Activated CD8-positive, alpha-beta T cell treated with anti-CD3 and anti-CD28 coated beads, Interleukin-2, amount 10 ng/mL, durations not matched to agents 7 days and 5 days (primary cell): ENCODE results near the gene PDE11A. TPM values are rescaled to one million over a fixed set of nuclear protein-coding genes. Genes with fewer than 3 reads are reported as not detected.
"Not testable (repeated sequence)": the region's sequence is repeated elsewhere in the genome, so short reads cannot be mapped to it uniquely, and the experiment has no call there.

Experiments used
- ATAC-seq: fragments of 150-1000 bp; cut with Tn5 transposase; one replicate; pipeline ENCODE4 v1.10.0; 2021; ENCODE audit warnings: moderate library complexity
- CTCF ChIA-PET: fragments of 350-600 bp; sonication (Branson Sonifier 250); formaldehyde crosslinking; loops from one replicate; lab custom pipeline; 2021; ENCODE audit warnings: antibody characterized with exemption; lab: Charles Lee
- POLR2A ChIA-PET: fragments of 350-600 bp; sonication (Branson Sonifier 250); formaldehyde crosslinking; loops from one replicate; lab custom pipeline; 2021; ENCODE audit warnings: antibody characterized with exemption; lab: Charles Lee
- DNase-seq: peaks from one replicate; pipeline ENCODE4 v3.0.0-alpha.2; 2020
- H3K27ac Mint-ChIP-seq: one replicate; pipeline ENCODE4 v1.8.0; 2021; ENCODE audit warnings: mild to moderate bottlenecking, mixed read lengths
- H3K27me3 Mint-ChIP-seq: one replicate; pipeline ENCODE4 v1.8.0; 2021; ENCODE audit warnings: low read depth, mixed read lengths
- H3K36me3 Mint-ChIP-seq: one replicate; pipeline ENCODE4 v1.8.0; 2021; ENCODE audit warnings: low read depth, mixed read lengths
- H3K4me1 Mint-ChIP-seq: one replicate; pipeline ENCODE4 v1.8.0; 2021; ENCODE audit warnings: low read depth, mixed read lengths
- H3K4me3 Mint-ChIP-seq: one replicate; pipeline ENCODE4 v1.8.0; 2021; ENCODE audit warnings: mild to moderate bottlenecking, mixed read lengths
- H3K9me3 Mint-ChIP-seq: one replicate; pipeline ENCODE4 v1.8.0; 2022; ENCODE audit warnings: mixed read lengths; ENCODE audit not compliant: insufficient read depth
- total RNA-seq, 2 experiments: library from RNA; stranded (reverse); gene quantifications; one replicate each; pipeline ENCODE4 v1.2.3, GENCODE V29; 2021

PDE11A gene
- total RNA-seq, 2 experiments from 2014 or later = not detected

GRCh38 chr2:177872286-177872685, 200.3 kb downstream of the PDE11A start:
- POLR2A ChIA-PET = no interaction called here
- CTCF ChIA-PET = no interaction called here
- Mint-ChIP-seq H3K4me1 (no peaks in the 10 kb centered on the region), H3K4me3 (no peak overlapping the region), H3K27me3 (peaks cover 5% of the 10 kb centered on the region), H3K36me3 (no peaks in the 10 kb centered on the region), H3K9me3 (no peaks in the 10 kb centered on the region), H3K27ac (no peak overlapping the region)
- ATAC-seq (no peak), DNase-seq (no peak)

DNA sequence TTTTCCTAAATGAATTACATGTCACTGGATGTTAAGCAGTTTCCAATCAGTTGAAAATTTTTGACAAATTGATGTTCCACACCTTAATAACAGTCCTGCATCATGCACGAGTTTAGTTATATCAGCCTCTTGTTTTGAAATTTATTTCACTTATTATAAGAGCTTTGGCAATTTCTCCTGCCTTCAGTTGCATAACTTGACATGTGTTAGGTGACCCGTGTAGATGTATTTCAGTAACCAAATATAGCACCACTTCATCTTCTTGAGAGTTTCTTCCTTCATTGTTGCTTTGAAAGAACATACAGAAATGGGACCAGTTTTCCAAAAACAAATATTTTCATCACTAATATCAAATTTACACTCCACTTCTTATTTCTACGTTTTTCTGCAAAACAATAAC, 202.7 kb downstream of the PDE11A start:
- Mint-ChIP-seq H3K4me3 (no peak overlapping the region), H3K9me3 (no peaks in the 10 kb centered on the region), H3K36me3 (no peaks in the 10 kb centered on the region), H3K27ac (no peak overlapping the region), H3K4me1 (no peaks in the 10 kb centered on the region), H3K27me3 (peaks cover 5% of the 10 kb centered on the region)
- POLR2A ChIA-PET = no interaction called here
- ATAC-seq = no peak
- CTCF ChIA-PET = no interaction called here
- no peak for DNase-seq

GRCh38 chr2:177869209-177869608, 203.4 kb downstream of the PDE11A start:
- Mint-ChIP-seq H3K27ac (no peak overlapping the region), H3K9me3 (no peaks in the 10 kb centered on the region), H3K36me3 (no peaks in the 10 kb centered on the region), H3K27me3 (peaks cover 3% of the 10 kb centered on the region), H3K4me1 (no peaks in the 10 kb centered on the region), H3K4me3 (no peak overlapping the region)
- CTCF ChIA-PET = no interaction called here
- POLR2A ChIA-PET = no interaction called here
- no peak for DNase-seq
- ATAC-seq = no peak

DNA sequence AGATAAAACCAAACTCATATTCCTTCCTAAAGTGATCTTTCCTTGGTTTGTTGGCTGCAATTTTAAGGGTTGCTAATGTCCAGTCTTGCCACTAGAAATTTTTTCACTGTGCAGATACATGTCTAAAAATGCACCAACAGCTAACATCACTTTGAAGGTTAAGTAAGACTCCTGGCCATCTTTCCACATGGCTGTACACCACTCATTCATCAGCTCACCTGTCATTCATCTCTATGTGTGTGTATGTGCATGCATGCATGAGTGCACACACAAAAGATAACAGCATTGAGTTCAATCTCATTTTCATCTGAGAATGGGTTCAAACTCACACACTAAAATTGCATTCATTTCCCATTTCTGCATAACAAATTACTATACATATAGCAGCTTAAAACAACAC, 203.8 kb downstream of the PDE11A start:
- H3K4me3 Mint-ChIP-seq = no peak overlapping the region
- ATAC-seq (no peak), DNase-seq (no peak)
- ChIA-PET POLR2A (no interaction called here), CTCF (no interaction called here)
- H3K9me3 Mint-ChIP-seq = no peaks in the 10 kb centered on the region
- no peaks in the 10 kb centered on the region for H3K36me3 Mint-ChIP-seq
- H3K27me3 Mint-ChIP-seq = peaks cover 2% of the 10 kb centered on the region
- H3K4me1 Mint-ChIP-seq = no peaks in the 10 kb centered on the region
- no peak overlapping the region for H3K27ac Mint-ChIP-seq

DNA sequence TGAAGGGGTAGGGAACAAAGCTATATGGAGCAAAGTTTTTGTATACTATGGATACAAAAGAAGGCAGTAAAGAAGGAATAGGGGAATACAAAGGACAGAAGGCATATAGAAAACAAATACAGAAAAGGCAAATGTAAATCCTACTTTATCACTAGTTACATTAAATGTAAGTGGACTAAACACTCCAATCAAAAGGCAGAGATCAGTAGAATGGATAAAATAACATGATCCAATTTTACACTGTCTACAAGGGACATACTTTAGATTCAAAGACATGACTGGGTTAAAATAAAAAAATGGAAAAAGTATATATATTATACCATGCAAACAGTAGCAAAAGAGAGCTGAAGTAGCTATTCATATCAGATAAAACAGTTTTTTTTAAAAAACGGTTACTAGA, 215.0 kb downstream of the PDE11A start:
- Mint-ChIP-seq H3K36me3 (no peaks in the 10 kb centered on the region), H3K27ac (no peak overlapping the region), H3K27me3 (peaks cover 6% of the 10 kb centered on the region), H3K9me3 (peaks cover 5% of the 10 kb centered on the region), H3K4me1 (no peaks in the 10 kb centered on the region), H3K4me3 (no peak overlapping the region)
- ChIA-PET POLR2A (no interaction called here), CTCF (no interaction called here)
- ATAC-seq (no peak), DNase-seq (no peak)

GRCh38 chr2:177852389-177852788, 220.2 kb downstream of the PDE11A start:
- Mint-ChIP-seq H3K4me3 (no peak overlapping the region), H3K36me3 (no peaks in the 10 kb centered on the region), H3K4me1 (no peaks in the 10 kb centered on the region), H3K9me3 (peaks cover 2% of the 10 kb centered on the region), H3K27ac (no peak overlapping the region), H3K27me3 (peaks cover 7% of the 10 kb centered on the region)
- DNase-seq (no peak), ATAC-seq (no peak)
- ChIA-PET POLR2A (no interaction called here), CTCF (no interaction called here)

DNA sequence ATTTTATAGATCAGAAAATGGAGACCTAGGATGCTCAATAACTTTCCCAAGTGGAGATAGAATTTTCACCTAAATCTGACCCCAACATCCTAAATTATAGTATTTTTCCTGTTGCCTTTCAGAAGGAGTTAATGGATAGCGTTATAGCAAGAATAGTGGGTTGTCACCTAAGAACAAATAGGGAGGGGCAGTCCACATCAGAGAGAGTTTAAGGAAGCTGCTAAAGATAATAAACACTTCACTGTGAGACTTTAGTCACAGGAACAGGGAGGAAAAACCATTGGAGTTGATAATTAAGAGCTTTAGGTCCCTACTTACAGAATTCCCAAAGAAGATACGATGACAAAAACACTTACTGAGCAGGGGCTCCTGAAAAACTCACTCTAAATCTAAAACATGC, 229.4 kb downstream of the PDE11A start:
- Mint-ChIP-seq H3K4me1 (no peaks in the 10 kb centered on the region), H3K36me3 (no peaks in the 10 kb centered on the region), H3K27ac (no peak overlapping the region), H3K9me3 (peaks cover under 1% of the 10 kb centered on the region), H3K4me3 (no peak overlapping the region), H3K27me3 (peaks cover 5% of the 10 kb centered on the region)
- DNase-seq = no peak
- ChIA-PET POLR2A (no interaction called here), CTCF (no interaction called here)
- ATAC-seq = no peak

GRCh38 chr2:177842243-177842642, 230.3 kb downstream of the PDE11A start:
- POLR2A ChIA-PET = no interaction called here
- Mint-ChIP-seq H3K27me3 (peaks cover 2% of the 10 kb centered on the region), H3K9me3 (peaks cover 10% of the 10 kb centered on the region), H3K4me1 (no peaks in the 10 kb centered on the region), H3K4me3 (no peak overlapping the region), H3K27ac (no peak overlapping the region), H3K36me3 (no peaks in the 10 kb centered on the region)
- CTCF ChIA-PET = no interaction called here
- ATAC-seq (no peak), DNase-seq (no peak)

DNA sequence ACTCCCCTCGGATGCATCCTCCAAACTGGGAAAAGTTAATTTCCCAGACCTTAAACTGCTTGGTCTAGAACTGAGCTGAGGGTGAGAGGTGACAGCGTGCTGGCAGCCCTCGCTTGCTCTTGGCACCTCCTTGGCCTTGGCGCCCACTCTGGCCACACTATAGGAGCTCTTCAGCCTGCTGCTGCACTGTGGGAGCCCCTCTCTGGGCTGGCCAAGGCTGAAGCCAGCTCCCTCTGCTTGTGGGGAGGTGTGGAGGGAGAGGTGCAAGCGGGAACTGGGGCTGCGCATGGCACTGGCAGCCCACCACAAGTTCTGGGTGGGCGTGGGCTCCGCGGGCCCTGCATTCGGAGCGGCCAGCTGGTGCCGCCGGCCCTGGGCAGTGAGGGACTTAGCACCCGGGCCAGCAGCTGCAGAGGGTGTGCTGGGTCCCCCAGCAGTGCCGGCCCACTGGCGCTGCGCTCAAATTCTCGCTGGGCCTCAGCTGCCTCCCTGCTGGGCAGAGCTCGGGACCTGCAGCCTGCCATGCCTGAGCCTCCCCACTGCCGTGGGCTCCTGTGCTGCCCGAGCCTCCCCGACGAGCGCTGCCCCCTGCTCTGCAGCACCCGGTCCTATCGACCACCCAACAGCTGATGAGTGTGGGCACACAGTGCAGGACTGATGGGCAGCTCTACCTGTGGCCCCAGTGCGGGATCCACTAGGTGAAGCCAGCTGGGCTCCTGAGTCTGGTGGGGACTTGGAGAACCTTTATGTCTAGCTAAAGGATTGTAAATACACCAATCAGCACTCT, 237.0 kb downstream of the PDE11A start:
- DNase-seq, POLR2A ChIA-PET, H3K27me3 Mint-ChIP-seq, H3K4me1 Mint-ChIP-seq, H3K4me3 Mint-ChIP-seq, ATAC-seq, H3K36me3 Mint-ChIP-seq, CTCF ChIA-PET, H3K27ac Mint-ChIP-seq: not testable (repeated sequence)
- H3K9me3 Mint-ChIP-seq = peaks cover 14% of the 10 kb centered on the region

DNA sequence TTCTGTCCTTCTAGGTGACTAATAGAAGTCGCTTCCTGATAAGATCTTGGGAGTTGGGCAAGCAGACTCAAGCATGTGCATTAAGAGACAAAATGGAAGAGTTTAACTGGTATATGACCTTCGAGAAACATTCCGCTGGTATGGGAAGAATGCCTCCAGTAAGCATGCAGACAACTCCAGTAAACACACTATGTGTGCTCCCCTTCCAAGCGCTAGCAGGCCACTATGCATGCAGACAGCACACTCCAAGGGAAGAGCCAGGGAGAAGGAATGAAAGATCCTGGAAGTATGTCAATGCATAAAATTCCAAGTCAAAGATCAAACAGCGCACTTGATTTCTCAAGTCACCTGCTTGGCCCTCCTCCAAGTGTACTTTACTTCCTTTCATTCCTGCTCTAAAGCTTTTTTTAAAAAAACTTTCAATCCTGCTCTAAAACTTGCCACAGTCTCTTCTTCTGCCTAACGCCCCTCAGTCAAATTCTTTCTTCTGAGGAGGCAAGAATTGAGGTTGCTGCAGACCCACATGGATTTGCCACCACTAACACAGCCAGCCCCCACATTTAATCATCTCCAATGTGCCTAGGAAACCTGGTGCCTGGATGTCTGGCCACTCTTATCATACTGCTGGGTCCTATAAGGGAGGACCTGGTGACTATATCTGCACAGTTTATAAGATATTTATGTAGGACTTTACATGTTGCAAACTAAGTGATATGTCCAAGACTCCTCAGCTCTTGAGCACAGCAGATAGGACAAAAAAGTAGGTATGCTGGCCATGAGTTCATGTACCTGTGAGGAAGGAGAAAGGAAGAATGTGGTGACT, 239.8 kb downstream of the PDE11A start:
- H3K27ac Mint-ChIP-seq = no peak overlapping the region

GRCh38 chr2:177830881-177831386, 241.6 kb downstream of the PDE11A start:
- no peak for ATAC-seq
- ChIA-PET POLR2A (no interaction called here), CTCF (no interaction called here)
- Mint-ChIP-seq H3K27me3 (peaks cover 4% of the 10 kb centered on the region), H3K36me3 (no peaks in the 10 kb centered on the region), H3K4me1 (no peaks in the 10 kb centered on the region), H3K4me3 (no peak overlapping the region), H3K9me3 (no peaks in the 10 kb centered on the region), H3K27ac (no peak overlapping the region)
- no peak for DNase-seq

More for the DNA sequence above, 239.8 kb downstream of the PDE11A start:
- Mint-ChIP-seq H3K4me1 (no peaks in the 10 kb centered on the region), H3K27me3 (peaks cover 2% of the 10 kb centered on the region), H3K9me3 (peaks cover 9% of the 10 kb centered on the region), H3K4me3 (no peak overlapping the region), H3K36me3 (no peaks in the 10 kb centered on the region)
- CTCF ChIA-PET = no interaction called here
- ATAC-seq = no peak
- DNase-seq = no peak
- POLR2A ChIA-PET = no interaction called here

- no peak for ATAC-seq
- ChIA-PET CTCF (no interaction called here), POLR2A (no interaction called here)
- Mint-ChIP-seq H3K27me3 (peaks cover 7% of the 10 kb centered on the region), H3K27ac (no peak overlapping the region), H3K36me3 (no peaks in the 10 kb centered on the region), H3K4me1 (no peaks in the 10 kb centered on the region), H3K4me3 (no peak overlapping the region), H3K9me3 (no peaks in the 10 kb centered on the region)
- DNase-seq = no peak
Measured at GRCh38 chr2:177828557-177828956, 244.0 kb downstream of the PDE11A start.
